Inflammatory macrophage (primary cell): ENCODE data around the gene PRTFDC1.
"Not testable (repeated sequence)": the region's sequence is repeated elsewhere in the genome, so short reads cannot be mapped to it uniquely, and the experiment has no call there.

Source experiments
- DNase-seq, 2 donors: peaks; one replicate each; pipeline ENCODE4 v3.0.0-alpha.2; 2020 to 2022
- total RNA-seq, 18 experiments: gene quantifications; one replicate each; lab custom pipeline; 2026; ENCODE audit warnings: mixed read lengths in 6 of 18, inconsistent platforms in 2 of 18; lab: John Stamatoyannopoulos, UW

The PRTFDC1 gene, protein sequence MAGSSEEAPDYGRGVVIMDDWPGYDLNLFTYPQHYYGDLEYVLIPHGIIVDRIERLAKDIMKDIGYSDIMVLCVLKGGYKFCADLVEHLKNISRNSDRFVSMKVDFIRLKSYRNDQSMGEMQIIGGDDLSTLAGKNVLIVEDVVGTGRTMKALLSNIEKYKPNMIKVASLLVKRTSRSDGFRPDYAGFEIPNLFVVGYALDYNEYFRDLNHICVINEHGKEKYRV
- 0 to 0.18 (median 0.06) reads per million in 18 experiments for total RNA-seq

GRCh38 chr10:24952143-24952706 is at the start of gene PRTFDC1:
Gene PRTFDC1 (minus strand): TSS chr10:24952606. CDS start chr10:24952575, 31 bp downstream.
- no peak for DNase-seq

- DNase-seq, result no peak
These were observed 45.6 kb upstream of the PRTFDC1 start for GRCh38 chr10:24998044-24998443.

- no peak for DNase-seq
These were observed 42.7 kb upstream of the PRTFDC1 start for GRCh38 chr10:24995072-24995471.

- no peak for DNase-seq
These were observed 41.0 kb upstream of the PRTFDC1 start for GRCh38 chr10:24993237-24993958.

- DNase-seq, result no peak
These were observed 40.2 kb upstream of the PRTFDC1 start for GRCh38 chr10:24992512-24993133.

DNA sequence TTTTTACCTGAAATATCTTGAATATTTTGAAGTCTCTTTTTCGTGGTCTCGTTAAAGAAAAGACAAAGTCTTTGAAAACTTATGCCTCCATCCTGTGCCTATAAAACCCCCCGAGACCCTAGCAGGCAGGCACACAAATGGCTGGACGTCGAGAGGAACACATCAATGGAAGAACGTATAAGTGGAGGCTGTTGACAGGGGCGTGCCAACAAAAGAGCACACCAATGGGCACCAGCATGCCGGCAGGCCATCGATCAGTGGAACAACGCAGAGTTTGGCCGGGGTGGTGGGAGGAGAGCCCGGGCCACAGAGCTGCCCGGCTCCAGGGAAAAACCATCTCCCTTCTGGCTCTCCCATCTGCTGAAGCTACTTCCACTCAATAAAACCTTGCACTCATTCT is 38.9 kb upstream of the PRTFDC1 start:
- no peak for DNase-seq

- DNase-seq, result no peak
These were observed 37.5 kb upstream of the PRTFDC1 start for GRCh38 chr10:24989867-24990266.

DNA sequence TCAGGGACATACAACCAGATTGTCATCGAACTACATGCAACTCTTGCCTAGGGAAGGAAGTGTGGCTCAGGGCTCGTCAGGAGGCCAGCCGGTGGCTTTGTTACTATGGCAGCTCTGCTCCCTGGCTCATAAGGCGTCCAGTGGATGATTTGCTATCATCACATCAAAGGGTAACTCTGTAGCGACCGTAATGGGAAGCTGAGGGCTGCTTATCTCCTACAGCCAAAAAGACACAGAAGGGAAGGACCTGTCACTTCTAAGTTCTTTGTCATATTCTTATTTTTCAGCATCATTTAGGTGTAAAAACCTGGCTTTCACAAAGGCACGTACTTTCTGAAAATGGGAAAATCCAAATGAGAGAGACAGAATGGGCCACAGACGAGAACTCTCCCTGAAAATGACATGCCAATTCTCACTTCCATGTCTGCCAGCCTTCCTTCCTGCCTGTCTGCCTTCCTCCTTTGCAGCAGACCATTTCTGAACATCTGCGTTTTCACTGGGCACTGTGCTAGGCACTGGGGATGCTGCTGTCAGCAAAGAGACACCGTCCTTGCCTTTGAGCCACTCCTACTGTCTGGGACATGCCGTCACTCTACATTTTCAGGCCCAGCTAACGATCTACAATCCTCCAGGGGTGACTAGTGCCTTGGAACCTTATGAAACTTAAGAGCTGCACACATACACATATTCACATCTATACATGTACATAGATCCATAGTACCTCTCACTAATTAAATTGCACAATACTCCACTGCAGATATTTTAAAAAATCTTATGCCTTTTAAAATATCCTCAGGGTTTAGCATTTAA is 36.6 kb upstream of the PRTFDC1 start:
- peak; percentile 7 to 27 for DNase-seq

GRCh38 chr10:24984906-24985305 is 32.5 kb upstream of the PRTFDC1 start:
- no peak for DNase-seq

DNA sequence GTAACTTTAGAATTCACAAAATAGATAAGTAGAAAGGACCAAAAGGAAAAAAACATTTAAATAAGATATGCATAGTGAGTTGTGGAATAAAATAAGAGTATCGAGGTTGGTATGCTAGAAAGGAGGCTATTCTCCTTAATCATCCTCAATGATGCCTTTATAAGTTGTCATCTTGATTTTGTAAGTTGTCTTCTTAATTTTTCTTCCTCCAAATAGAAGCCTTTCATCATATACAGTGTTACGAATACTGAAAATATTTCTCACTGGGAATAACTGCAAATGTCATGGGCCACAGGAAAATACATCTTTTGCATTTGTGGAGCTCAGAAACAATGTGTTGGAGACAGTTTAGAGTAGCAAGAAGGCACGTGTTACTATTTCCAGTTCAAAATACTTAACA is 31.5 kb upstream of the PRTFDC1 start:
- DNase-seq, result no peak

DNA sequence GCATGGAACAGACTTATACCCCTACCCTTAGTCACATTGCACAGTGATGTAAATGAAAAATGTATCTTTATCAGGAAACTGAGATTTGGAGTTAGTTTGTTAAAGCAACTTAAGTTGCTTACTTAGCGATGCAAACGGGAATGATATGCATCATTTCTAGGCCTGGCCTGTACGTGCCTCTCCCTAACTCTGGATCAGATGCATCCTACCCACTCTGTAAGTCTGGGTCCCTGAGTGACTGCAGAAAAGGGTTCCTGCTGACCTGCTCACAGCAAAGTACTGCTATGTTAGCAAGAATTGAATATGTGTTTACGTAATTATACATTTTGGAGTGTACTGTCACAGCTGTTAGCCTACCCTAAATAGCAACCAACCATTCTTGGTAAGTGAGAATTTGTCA is 30.7 kb upstream of the PRTFDC1 start:
- DNase-seq, result no peak

GRCh38 chr10:24982319-24983112 is 30.1 kb upstream of the PRTFDC1 start:
- DNase-seq, result no peak

DNA sequence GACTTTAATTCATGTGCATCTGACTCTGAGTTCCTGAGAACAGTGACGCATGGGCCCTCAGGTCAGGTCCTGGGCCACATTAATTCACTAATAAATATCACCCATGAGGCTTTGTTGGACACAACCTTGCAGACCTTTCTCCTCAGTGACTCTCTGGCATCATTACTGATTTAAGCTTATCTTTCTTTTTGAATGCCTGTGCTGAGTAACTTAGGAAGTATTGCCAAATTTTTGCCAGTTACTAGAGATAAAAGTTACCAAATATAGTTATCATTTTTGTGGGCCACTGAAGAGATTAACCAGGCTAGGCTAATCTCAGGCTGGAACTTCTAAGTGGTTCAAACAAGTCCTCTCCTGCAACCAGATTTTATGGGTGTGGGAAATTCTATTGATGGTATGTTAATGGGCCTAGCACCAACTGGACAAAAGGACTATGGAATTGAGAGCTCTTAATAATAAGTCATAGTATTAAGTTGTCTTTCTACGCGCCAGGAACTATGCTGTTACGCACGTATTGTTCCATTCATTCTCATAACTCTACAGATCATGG is 28.8 kb upstream of the PRTFDC1 start:
- no peak for DNase-seq

GRCh38 chr10:24979685-24980084 is 27.3 kb upstream of the PRTFDC1 start:
- DNase-seq, result no peak

DNA sequence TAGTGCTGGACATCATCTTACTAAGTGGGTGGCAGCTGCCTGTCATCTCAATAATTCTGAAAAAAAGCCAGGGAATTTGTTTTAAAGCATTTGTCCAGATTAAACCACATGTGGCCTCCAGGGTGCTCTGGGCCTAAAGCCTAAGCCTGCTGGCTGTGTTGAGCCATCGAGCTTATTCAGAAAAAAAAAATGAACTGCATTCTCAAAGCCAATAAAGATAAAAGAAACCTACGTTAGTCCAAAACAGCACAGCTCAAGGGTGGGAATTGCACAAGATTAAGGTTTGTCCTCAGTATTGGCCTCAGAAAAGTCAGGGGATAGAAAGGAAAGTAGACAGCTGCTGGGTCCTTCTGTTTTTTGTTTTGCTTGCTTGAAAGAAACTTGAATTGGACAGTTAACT is 22.6 kb upstream of the PRTFDC1 start:
- no peak for DNase-seq

DNA sequence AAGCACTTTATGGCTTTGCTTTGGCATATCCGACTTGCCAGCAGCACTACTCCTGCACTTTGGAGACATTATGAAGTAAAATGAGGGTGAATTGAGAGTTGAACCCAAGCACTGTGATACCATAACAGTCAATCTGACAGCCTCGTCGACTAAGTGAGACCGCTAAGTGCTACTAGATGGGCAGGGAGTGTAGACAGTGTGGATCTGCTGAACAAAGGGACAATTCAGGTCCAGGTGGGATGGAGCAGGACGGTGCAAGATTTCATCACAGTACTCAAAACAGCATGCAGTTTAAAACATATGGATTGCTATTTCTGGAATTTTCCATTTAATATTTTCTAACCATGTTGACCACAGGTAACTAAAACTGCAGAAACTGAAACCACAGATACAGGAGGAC is 20.8 kb upstream of the PRTFDC1 start:
- DNase-seq, result no peak

GRCh38 chr10:24971374-24971773 is 19.0 kb upstream of the PRTFDC1 start:
- DNase-seq, result no peak

DNA sequence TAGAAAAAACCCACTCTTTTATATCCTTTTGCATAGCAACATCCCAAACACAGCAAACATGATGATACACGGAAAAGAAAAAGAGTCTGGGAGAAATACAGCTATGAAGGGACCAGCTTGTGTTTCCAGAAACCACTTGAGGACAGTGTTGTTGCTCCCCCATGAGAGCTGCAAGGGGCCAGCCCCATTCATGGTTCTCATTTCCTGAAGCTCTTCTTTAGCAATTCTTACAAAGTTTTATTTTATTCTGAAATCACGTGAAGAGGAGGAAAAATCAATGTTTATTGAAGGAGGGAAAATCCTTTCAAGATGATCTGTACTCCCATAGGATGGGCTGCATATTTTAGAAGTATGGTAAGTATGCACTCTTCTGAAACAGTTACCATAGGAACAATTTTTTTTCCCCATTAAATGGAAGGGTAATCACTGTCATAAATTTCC is 17.5 kb upstream of the PRTFDC1 start:
- DNase-seq, result no peak

DNA sequence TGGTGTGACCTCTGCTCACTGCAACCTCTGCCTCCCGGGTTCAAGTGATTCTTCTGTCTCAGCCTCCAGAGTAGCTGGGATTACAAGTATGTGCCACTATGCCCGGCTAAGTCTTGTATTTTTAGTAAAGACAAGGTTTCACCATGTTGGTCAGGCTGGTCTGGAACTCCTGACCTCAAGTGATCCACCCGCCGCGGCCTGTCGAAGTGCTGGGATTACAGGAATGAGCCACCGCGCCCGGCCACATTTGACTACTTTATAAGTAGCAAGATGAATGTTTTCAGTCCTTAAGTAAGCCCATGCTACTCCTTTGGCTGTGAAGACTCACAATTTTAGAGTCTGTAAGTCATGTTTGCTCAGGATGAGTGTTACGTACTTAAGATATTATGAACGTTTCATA is 16.5 kb upstream of the PRTFDC1 start:
- not testable (repeated sequence) for DNase-seq

DNA sequence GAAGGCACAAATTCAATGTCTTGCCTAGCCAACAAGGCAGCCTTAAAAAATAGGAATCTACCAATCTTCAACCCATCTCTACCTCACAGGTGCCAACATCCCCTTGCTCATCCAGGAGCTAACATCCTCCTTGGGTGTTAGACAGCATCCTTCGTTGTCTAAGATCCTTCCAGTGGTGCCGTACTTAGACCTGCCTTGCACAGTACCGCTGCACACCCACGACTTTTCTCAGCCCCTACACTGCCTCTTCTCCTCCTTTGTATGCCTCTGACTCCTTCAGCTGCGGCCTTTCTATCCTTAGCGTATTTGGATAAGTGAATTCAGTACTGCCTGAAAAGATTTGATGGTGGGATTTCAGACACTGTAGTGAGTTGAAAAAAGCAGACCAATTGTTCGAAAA is 15.9 kb upstream of the PRTFDC1 start:
- no peak for DNase-seq

DNA sequence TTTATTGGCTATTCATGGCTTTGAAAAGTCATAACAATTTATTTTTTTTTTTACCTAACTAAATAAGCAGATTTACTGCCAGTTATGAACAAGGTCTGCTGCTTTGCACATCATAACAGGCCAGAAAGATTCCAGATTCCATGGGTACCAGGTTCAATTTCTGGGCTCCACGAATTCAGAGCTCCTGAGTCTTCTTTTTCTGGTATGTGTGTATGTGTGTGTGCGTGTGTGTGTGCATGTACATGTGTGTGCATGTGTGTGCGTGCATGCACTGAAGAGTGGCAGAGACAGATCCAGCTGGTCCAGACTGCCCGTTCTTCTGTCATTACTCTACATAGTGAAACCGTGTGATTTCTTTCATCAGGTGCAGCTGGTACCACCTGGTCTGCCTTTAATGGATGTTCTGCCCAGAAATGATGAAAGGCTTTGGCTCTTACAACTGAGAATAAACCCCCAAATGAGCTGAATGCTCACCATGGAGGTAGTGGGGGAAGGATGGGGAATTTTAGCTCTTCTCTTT is 14.6 kb upstream of the PRTFDC1 start:
- DNase-seq, result no peak
